HepG2 (cell line): ENCODE measurements around the gene PERP. TPM values are rescaled to one million over a fixed set of nuclear protein-coding genes. Genes with fewer than 3 reads are reported as not detected.
A peak's percentile ranks its signal among the peaks of the same experiment; 100 is the strongest.

ENCODE experiments used
- FOSL2 ChIP-seq: sonication (generic); formaldehyde crosslinking; IDR thresholded peaks from 2 replicates; pipeline ENCODE4 v1.4.0; 2020; ENCODE audit warnings: missing genetic modification reagents
- SRSF1 ChIP-seq: fragments of 200-400 bp; formaldehyde crosslinking; optimal IDR thresholded peaks from 2 replicates; pipeline ENCODE3; 2017; ENCODE audit warnings: mild to moderate bottlenecking, low read depth, low read length, moderate library complexity
- SUZ12 ChIP-seq: fragments of 150-350 bp; IDR thresholded peaks from 2 replicates; pipeline ENCODE4 v1.6.1; 2014; ENCODE audit warnings: low read depth, low read length
- ZBTB3 ChIP-seq: sonication (generic); formaldehyde crosslinking; IDR thresholded peaks from 2 replicates; pipeline ENCODE4 v1.4.0; 2020; ENCODE audit warnings: low read depth, mild to moderate bottlenecking, moderate library complexity, missing genetic modification reagents, borderline replicate concordance
- ZNF382 ChIP-seq: sonication (generic); formaldehyde crosslinking; IDR thresholded peaks from 2 replicates; pipeline ENCODE4 v1.5.0; 2020; ENCODE audit warnings: missing genetic modification reagents, mild to moderate bottlenecking, borderline replicate concordance
- ZNF468 ChIP-seq: sonication (generic); formaldehyde crosslinking; IDR thresholded peaks from 2 replicates; pipeline ENCODE4 v1.8.0; 2022; ENCODE audit warnings: mild to moderate bottlenecking, moderate library complexity, missing genetic modification reagents
- ZNF614 ChIP-seq: IDR thresholded peaks from 2 replicates; pipeline ENCODE4 v1.6.1; 2018; ENCODE audit warnings: missing biosample characterization, missing genetic modification reagents, inconsistent platforms, borderline replicate concordance
- polyA plus RNA-seq, 8 experiments: library from polyadenylated mRNA; depleted of rRNA in 3 of 8; stranded (reverse) in 7 of 8; unstranded in 1 of 8; fragments of >200 nt; fragmentation: Illumina TruSeq in 4 of 8; extraction: Trizol in 4 of 8; gene quantifications; 2 replicates each; pipeline versions ENCODE4 v1.2.1 to v1.2.3, GENCODE V29; 2011 to 2016; ENCODE audit warnings: low read depth in 4 of 8, missing spikeins in 1 of 8, mixed read lengths in 1 of 8; ENCODE audit not compliant: insufficient read depth in 1 of 8
- total RNA-seq, 5 experiments: library from RNA; depleted of rRNA; stranded (reverse); fragments of >200 nt; fragmentation: Illumina TruSeq; extraction: Trizol; gene quantifications; 2 replicates each; pipeline ENCODE4 v1.2.3, GENCODE V29; 2016; ENCODE audit warnings: low read depth in 1 of 5
- TF ChIP-seq, protein P1 (sequence below): sonication (generic); formaldehyde crosslinking; IDR thresholded peaks from 2 replicates; pipeline ENCODE4 v1.8.1; 2023; ENCODE audit warnings: mild to moderate bottlenecking, missing genetic modification reagents
- TF ChIP-seq, protein P2 (sequence below), 2 experiments: sonication (generic) in 1 of 2; formaldehyde crosslinking in 1 of 2; IDR thresholded peaks; 2 replicates each; pipeline versions ENCODE4 v1.5.1 to v1.6.1; 2011 to 2020; ENCODE audit warnings: borderline replicate concordance in 1 of 2, low read depth in 1 of 2, low read length in 1 of 2, mild to moderate bottlenecking in 1 of 2, missing genetic modification reagents in 1 of 2, moderate library complexity in 1 of 2
- TF ChIP-seq, protein P3 (sequence below): sonication (generic); formaldehyde crosslinking; IDR thresholded peaks from 2 replicates; pipeline ENCODE4 v1.4.0; 2020; ENCODE audit warnings: missing genetic modification reagents, borderline replicate concordance
- TF ChIP-seq, protein P4 (sequence below): IDR thresholded peaks from 2 replicates; pipeline ENCODE4 v1.6.1; 2016; ENCODE audit warnings: mild to moderate bottlenecking
- TF ChIP-seq, protein P5 (sequence below): sonication (generic); formaldehyde crosslinking; IDR thresholded peaks from 2 replicates; pipeline ENCODE4 v1.4.0; 2020; ENCODE audit warnings: mild to moderate bottlenecking, low read depth, missing genetic modification reagents
- TF ChIP-seq, protein P6 (sequence below): sonication (generic); formaldehyde crosslinking; IDR thresholded peaks from 2 replicates; pipeline ENCODE4 v1.5.0; 2020; ENCODE audit warnings: missing genetic modification reagents

PERP gene
- total and polyA plus RNA-seq, 2 of the 13 experiments (the other 11 are each of a cell fraction or from before 2014, with no cell fraction given) = 26.0 to 53.0 TPM

DNA sequence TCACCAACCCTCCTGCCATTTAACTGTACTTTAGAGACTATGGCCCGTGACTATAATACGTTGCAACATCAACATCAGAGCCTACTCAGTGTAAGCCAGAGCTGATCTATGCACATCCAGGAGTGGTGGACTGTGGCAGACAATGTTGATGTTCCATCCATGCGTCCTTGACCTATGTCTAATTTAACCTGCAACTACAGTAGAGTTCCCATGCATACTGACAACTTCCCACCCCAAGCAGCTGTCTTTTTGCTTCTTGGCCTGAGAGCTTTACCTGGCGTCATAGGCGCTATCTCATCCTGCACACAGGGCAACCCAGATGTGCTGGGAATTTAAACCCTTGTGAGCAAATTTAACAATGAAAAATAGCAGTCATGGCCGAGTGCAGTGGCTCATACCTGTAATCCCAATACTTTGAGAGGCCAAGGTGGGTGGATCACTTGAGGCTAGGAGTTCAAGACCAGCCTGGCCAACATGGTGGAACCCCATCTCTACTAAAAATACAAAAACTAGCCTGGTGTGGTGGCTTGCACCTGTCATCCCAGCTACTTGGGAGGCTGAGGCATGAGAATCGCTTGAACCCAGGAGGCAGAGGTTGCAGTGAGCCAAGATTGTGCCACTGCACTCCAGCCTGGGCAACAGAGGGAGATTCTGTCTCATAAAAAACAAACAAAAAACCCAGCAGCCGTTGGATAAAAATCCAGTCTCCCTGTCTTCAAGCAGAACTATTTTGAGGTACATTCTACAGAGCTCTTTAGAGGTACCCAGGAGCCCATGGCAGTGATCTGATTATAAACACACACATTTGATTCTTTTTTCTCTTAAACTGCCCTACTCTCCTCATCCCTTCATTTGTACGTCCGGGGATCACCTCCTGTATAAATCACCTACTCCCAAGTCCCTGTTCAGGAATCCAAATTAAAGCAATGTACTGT, 22.0 kb downstream of the PERP start (continued):
- TF ChIP-seq, protein P1, sequence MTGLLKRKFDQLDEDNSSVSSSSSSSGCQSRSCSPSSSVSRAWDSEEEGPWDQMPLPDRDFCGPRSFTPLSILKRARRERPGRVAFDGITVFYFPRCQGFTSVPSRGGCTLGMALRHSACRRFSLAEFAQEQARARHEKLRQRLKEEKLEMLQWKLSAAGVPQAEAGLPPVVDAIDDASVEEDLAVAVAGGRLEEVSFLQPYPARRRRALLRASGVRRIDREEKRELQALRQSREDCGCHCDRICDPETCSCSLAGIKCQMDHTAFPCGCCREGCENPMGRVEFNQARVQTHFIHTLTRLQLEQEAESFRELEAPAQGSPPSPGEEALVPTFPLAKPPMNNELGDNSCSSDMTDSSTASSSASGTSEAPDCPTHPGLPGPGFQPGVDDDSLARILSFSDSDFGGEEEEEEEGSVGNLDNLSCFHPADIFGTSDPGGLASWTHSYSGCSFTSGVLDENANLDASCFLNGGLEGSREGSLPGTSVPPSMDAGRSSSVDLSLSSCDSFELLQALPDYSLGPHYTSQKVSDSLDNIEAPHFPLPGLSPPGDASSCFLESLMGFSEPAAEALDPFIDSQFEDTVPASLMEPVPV (CRISPR knock-in tag) = no peak
- TF ChIP-seq SUZ12 (no peak), ZBTB3 (CRISPR knock-in tag) (peak; percentile 39; the same call in 1 of the 2 replicates), FOSL2 (CRISPR knock-in tag) (peak; percentile 91), ZNF382 (no peak), ZNF468 (CRISPR knock-in tag) (0 out of 2 replicates have a peak, but pooled peaks have one; percentile 42), ZNF614 (CRISPR knock-in tag) (peak; percentile 91; the same call in 1 of the 2 replicates), SRSF1 (no peak)
- TF ChIP-seq, protein P2, sequence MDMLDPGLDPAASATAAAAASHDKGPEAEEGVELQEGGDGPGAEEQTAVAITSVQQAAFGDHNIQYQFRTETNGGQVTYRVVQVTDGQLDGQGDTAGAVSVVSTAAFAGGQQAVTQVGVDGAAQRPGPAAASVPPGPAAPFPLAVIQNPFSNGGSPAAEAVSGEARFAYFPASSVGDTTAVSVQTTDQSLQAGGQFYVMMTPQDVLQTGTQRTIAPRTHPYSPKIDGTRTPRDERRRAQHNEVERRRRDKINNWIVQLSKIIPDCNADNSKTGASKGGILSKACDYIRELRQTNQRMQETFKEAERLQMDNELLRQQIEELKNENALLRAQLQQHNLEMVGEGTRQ (IDR thresholded peaks at IDR 0.05; ENCODE audit: low read depth, low read length) = no peak
- TF ChIP-seq, protein P2 (CRISPR knock-in tag; IDR thresholded peaks at IDR 0.05; ENCODE audit: borderline replicate concordance) = no peak
- TF ChIP-seq, protein P3, sequence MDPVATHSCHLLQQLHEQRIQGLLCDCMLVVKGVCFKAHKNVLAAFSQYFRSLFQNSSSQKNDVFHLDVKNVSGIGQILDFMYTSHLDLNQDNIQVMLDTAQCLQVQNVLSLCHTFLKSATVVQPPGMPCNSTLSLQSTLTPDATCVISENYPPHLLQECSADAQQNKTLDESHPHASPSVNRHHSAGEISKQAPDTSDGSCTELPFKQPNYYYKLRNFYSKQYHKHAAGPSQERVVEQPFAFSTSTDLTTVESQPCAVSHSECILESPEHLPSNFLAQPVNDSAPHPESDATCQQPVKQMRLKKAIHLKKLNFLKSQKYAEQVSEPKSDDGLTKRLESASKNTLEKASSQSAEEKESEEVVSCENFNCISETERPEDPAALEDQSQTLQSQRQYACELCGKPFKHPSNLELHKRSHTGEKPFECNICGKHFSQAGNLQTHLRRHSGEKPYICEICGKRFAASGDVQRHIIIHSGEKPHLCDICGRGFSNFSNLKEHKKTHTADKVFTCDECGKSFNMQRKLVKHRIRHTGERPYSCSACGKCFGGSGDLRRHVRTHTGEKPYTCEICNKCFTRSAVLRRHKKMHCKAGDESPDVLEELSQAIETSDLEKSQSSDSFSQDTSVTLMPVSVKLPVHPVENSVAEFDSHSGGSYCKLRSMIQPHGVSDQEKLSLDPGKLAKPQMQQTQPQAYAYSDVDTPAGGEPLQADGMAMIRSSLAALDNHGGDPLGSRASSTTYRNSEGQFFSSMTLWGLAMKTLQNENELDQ (CRISPR knock-in tag) = no peak
- TF ChIP-seq, protein P4, sequence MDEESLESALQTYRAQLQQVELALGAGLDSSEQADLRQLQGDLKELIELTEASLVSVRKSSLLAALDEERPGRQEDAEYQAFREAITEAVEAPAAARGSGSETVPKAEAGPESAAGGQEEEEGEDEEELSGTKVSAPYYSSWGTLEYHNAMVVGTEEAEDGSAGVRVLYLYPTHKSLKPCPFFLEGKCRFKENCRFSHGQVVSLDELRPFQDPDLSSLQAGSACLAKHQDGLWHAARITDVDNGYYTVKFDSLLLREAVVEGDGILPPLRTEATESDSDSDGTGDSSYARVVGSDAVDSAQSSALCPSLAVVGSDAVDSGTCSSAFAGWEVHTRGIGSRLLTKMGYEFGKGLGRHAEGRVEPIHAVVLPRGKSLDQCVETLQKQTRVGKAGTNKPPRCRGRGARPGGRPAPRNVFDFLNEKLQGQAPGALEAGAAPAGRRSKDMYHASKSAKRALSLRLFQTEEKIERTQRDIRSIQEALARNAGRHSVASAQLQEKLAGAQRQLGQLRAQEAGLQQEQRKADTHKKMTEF (CRISPR knock-in tag) = peak; percentile 81
- TF ChIP-seq, protein P5, sequence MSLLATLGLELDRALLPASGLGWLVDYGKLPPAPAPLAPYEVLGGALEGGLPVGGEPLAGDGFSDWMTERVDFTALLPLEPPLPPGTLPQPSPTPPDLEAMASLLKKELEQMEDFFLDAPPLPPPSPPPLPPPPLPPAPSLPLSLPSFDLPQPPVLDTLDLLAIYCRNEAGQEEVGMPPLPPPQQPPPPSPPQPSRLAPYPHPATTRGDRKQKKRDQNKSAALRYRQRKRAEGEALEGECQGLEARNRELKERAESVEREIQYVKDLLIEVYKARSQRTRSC (CRISPR knock-in tag) = no peak
- TF ChIP-seq, protein P6, sequence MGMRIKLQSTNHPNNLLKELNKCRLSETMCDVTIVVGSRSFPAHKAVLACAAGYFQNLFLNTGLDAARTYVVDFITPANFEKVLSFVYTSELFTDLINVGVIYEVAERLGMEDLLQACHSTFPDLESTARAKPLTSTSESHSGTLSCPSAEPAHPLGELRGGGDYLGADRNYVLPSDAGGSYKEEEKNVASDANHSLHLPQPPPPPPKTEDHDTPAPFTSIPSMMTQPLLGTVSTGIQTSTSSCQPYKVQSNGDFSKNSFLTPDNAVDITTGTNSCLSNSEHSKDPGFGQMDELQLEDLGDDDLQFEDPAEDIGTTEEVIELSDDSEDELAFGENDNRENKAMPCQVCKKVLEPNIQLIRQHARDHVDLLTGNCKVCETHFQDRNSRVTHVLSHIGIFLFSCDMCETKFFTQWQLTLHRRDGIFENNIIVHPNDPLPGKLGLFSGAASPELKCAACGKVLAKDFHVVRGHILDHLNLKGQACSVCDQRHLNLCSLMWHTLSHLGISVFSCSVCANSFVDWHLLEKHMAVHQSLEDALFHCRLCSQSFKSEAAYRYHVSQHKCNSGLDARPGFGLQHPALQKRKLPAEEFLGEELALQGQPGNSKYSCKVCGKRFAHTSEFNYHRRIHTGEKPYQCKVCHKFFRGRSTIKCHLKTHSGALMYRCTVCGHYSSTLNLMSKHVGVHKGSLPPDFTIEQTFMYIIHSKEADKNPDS = 0 out of 2 replicates have a peak, but pooled peaks have one; percentile 59
